Gastroesophageal sphincter (tissue), 3 donors: Measurements from ENCODE around the gene GRHL1.

Experiments
- CTCF ChIP-seq, 4 experiments: fragments of 200-600 bp in 2 of 4; fragments of 450-650 bp in 2 of 4; sonication (generic) in 1 of 4; IDR thresholded peaks; one replicate each; pipeline ENCODE4 v1.5.1; 2017 to 2019; ENCODE audit warnings: antibody characterized with exemption in 4 of 4, mild to moderate bottlenecking in 2 of 4, moderate library complexity in 2 of 4
- EP300 ChIP-seq: sonication (generic); formaldehyde crosslinking; IDR thresholded peaks from one replicate; pipeline ENCODE4 v1.6.1; 2017; ENCODE audit warnings: antibody characterized with exemption, mild to moderate bottlenecking
- POLR2A ChIP-seq, 2 donors: fragments of 450-650 bp; IDR thresholded peaks; one replicate each; pipeline ENCODE4 v1.6.1; 2017; ENCODE audit warnings: antibody characterized with exemption in 2 of 2, mild to moderate bottlenecking in 2 of 2, moderate library complexity in 1 of 2

GRCh38 chr2:10012963-10013461, 61.5 kb downstream of the GRHL1 start:
- TF ChIP-seq CTCF (IDR thresholded peaks at IDR 0.05) (no peak), POLR2A (IDR thresholded peaks at IDR 0.05) (no peak), EP300 (no peak)
